NCI-H345 (cell line): ENCODE measurements around the gene SGMS2.
A peak's percentile ranks its signal among the peaks of the same experiment; 100 is the strongest.

Source experiments
- DNase-seq: peaks from one replicate; lab custom pipeline; 2025; lab: John Stamatoyannopoulos, UW

SGMS2 gene

GRCh38 chr4:107828315-107829090 lies 3.8 kb downstream of the SGMS2 start:
- DNase-seq = no peak

GRCh38 chr4:107831140-107831539 lies 6.4 kb downstream of the SGMS2 start:
- DNase-seq = no peak

GRCh38 chr4:107832275-107832807 lies 7.6 kb downstream of the SGMS2 start:
- no peak for DNase-seq

DNA sequence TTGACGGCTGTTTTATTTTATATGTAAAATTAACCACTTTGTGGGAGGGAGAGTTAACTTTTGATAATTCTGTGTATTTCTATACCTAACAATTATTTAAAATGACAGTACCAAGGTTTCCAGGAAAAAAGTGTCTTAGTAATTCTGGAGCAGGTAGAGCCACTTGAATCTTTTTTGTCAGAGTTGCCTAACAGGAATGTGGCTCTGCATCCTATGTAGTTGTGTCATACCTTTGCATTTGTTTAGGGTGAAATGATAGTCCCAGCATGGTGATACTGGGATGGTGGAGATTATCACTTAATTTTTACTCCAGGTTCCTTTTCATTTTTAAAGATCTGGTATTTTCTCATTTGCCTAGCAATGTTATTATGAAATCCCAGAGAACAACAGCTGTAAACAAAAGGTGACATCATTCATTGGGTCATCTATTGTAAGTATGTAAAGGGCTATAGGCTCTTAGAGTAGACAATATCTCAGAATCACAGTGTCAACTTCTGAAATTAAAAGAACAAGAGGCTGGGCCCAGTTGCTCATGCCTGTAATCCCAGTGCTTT lies 9.6 kb downstream of the SGMS2 start:
- DNase-seq = no peak

DNA sequence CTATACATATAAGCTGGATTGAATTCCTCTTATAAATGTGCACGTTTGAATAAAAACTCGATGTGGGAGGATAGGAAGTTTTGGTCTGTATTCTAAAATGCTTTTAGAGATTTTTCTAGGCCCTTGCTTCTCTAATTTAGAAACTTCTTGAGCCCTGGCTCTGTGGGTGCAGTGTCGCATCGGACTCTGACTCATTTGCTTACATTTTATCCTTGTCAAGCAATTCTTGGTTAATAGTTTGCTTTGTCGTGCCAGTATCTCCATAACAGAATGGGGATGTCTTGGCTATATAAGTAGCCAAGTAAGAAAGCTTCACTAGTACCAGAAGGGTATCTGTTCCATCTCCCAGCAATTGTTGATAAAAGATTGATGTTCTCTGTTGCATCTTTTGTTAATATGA lies 10.7 kb downstream of the SGMS2 start:
- no peak for DNase-seq

DNA sequence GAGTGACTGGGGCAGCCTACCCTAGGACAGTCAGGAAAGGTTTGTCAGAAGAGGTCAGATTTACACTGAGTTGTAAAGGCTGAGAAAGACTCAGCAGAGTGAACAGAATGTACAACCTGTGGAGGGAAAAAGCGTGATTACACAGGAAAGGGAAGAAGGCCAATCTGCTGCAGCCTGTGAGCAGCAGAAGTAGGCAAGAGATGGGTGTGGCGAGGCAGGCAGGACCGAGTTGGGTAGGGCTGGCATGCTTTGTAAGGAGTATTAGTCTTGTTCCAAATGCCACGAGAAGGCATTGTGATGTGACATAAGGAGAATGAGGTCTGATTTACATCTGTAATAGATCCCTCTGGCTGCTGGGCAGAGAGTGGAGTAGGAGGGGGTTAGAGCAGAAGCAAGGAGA lies 12.6 kb downstream of the SGMS2 start:
- DNase-seq = no peak

GRCh38 chr4:107837776-107838618 lies 13.3 kb downstream of the SGMS2 start:
- DNase-seq = no peak

- no peak for DNase-seq
These were observed 14.3 kb downstream of the SGMS2 start for GRCh38 chr4:107838861-107839565.

- DNase-seq = no peak
These were observed 18.7 kb downstream of the SGMS2 start for GRCh38 chr4:107843391-107843790.

DNA sequence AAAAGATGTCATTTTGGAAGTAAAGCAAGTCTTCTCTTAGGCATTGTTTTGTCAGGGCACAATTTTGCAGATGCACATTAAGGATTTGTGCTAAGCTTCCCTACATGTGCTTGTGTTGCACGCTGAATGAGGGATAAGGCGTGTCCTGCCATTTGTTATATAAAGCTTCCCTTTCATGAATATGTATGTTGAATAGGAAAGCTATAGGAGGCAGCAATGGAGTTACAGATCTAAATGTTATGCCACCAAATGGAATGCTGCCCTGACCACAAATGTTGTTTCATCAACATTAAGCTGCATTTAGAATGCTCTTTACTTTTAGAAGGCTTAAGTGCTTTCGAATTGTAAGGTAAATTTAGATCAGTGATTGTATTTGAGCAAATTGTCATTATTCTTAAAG lies 20.9 kb downstream of the SGMS2 start:
- DNase-seq = no peak

GRCh38 chr4:107850438-107850837 lies 25.7 kb downstream of the SGMS2 start:
- DNase-seq = no peak

- no peak for DNase-seq
These were observed 29.0 kb downstream of the SGMS2 start for GRCh38 chr4:107853444-107854355.

GRCh38 chr4:107854356-107855022 lies 29.8 kb downstream of the SGMS2 start:
- no peak for DNase-seq

DNA sequence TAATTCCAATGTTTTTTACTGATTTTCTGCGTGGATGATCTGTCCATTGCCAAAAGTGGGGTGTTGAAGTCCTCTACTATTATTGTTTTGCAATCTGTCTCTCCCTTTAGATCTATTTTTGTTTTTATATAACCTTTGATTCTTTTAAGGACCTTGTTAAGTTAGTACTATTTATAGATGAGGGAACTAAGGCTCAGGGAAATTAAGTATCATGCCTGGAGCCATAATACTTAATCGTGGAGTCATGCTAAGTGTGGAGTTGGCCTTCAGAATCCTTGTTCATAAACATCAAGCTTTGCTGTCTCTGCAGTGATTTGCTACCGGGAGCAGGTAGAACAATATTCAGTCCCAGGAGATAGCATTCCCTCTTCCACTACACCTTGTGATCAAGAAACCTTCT lies 31.0 kb downstream of the SGMS2 start:
- no peak for DNase-seq

DNA sequence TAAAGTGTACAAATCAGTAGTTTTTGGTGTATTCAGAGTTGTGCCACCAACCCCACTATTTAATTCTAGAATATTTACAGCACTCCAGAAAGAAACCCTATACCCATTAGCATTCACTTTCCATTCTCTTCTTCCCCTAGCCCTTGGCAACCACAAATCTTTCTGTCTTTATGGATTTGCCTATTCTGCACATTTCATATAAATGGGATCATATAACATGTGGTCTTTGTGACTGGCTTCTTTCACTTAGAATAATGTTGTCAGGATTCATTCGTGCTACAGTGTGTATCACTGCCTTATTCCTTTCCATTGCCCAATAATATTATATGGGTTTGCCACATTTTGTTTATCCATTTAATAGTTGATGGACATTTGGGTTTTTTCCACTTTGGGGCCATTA lies 32.2 kb downstream of the SGMS2 start:
- DNase-seq = no peak

GRCh38 chr4:107857741-107858140 lies 33.0 kb downstream of the SGMS2 start:
- DNase-seq = no peak

DNA sequence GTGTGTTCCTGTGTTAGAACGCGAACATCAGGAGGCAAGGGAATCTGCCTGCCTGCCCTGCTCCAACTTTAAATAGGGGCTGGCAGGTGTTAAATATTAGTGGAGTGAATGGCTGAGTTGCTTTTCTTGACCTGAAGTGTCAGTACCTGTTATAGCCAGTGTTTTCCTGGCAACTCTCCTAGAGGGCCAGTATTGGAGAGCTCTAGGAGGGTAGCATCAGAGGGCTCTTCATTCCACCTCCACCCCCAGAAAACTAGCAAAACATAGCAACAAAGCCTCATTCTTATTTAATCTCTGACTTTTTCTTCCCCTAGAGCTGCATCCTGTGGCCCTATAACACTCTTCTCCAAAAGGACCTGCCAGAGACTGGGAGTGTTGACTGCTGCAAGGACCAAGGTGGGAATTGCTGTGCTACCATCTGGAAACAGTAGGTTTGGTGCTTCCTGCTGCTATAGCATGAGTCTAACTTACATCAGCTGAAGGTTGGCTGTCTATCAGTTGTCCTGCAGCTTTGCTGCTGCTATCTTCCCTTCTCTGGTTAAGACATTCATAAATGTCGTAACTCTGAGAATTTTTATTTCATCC lies 33.5 kb downstream of the SGMS2 start:
- no peak for DNase-seq

GRCh38 chr4:107862658-107863057 lies 37.9 kb downstream of the SGMS2 start:
- no peak for DNase-seq

DNA sequence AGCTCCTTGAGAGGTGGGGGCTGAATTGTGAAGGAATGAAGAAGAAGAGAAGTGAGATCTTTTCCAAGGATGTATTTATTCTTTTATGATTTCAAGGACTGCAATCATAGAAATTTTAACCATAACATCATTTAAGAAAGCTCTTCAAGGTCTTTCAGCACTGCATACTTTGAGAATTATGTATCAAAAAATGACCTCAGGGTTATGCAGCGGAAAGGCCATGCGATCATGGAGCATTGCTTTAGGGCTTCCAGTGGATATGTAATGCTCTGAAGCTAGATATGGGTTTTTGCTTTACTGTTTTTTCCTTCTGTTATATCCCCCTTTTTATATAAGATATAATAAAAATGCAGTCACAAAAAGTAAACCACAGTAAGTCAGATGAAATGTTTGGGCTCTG lies 38.7 kb downstream of the SGMS2 start:
- DNase-seq = no peak

- DNase-seq = peak; percentile 9
These were observed 39.2 kb downstream of the SGMS2 start for GRCh38 chr4:107863850-107864371.
